HG02970 (cell line): ENCODE measurements around the gene ZFP3.
"Not testable (repeated sequence)": the region's sequence is repeated elsewhere in the genome, so short reads cannot be mapped to it uniquely, and the experiment has no call there.

Experiments used
- ATAC-seq: cut with Tn5 transposase; IDR thresholded peaks from one replicate; pipeline ENCODE4 v1.9.1; 2021; ENCODE audit warnings: mild to moderate bottlenecking, moderate library complexity, moderate number of reproducible peaks; ENCODE audit not compliant: unreplicated experiment, low FRiP score

ZFP3 gene

DNA sequence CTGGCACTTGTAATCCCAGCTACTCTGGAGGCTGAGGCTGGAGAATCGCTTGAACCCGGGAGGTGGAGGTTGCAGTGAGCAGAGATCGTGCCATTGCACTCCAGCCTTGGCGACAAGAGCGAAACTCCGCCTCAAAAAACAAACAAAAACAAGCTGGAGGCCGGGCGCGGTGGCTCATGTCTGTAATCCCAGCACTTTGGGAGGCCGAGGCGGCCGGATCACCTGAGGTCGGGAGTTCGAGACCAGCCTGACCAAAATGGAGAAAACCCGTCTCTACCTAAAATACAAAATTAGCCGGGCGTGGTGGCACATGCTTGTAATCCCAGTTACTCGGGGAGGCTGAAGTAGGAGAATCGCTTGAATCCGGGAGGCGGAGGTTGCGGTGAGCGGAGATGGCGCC lies 992 bp upstream of the ZFP3 start:
- ATAC-seq: not testable (repeated sequence)

DNA sequence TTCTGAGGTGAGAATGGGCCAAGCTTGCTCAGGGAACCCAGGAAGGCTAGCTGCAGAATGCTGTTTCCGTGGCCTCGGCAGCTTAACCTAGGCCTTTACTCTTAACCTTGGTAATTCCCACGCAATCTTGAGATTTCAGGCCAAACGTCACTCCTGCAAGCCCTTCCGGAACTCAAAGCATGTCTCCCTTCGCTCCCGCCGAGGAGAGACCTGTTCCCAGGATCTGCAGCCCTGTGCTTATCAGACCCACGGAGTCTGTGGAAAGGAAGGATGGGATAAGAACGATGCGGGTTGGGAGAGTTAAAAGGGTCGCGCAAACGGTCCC lies 524 bp upstream of the ZFP3 start:
- no peak for ATAC-seq

DNA sequence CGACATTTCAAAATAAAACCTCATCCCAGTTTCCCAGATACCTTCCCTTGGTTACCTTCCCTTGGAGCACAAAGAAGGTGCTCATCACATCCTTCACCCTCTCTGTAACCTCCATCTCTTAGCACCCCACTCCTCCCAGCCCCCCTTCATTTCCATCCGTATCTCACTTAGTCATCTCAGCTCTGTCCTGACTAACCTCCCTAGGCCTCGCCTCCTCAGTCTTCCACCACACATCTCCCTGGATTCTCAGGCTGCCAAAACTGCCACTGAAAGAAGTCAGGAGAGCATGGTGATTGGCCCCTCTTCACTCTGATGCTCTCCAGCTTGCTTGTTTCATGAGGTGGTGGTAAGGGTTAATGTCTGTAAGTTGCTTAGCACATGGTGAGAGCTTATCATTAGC lies 2.3 kb downstream of the ZFP3 start:
- ATAC-seq: no peak

DNA sequence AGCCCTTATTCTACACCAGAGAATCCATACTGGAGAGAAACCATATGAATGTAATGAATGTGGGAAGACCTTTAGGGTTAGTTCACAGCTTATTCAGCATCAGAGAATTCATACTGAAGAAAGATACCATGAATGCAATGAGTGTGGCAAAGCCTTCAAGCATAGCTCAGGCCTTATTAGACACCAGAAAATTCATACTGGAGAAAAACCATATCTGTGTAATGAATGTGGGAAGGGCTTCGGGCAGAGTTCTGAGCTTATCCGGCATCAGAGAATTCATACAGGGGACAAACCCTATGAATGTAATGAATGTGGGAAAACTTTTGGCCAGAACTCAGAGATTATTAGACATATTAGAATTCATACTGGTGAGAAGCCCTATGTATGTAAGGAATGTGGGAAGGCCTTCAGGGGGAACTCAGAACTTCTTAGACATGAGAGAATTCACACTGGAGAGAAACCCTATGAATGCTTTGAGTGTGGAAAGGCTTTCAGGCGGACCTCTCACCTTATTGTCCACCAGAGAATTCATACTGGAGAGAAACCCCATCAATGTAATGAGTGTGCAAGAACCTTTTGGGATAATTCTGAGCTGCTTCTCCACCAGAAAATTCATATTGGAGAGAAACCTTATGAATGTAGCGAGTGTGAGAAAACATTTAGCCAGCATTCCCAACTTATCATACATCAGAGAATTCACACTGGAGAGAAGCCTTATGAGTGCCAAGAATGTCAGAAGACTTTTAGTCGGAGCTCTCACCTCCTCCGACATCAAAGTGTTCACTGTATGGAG lies 14.1 kb downstream of the ZFP3 start:
- ATAC-seq: no peak

DNA sequence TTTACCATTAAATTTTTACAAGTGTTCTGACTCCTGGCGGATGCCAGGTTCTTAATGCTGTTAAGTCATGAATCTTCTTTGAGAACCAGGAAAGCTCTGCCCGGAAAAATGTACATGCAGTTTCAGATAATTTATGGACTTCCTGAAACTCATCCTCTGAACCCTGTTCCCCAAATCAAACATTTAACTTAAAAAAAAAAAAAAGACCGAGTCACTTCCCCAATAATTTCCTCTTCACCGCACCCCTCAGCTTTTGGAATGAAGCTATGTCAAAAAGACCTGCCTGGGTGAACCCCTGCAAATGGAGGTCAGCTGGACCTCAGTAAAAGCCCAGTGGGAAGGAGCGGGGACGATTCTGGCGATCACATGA lies 18.4 kb downstream of the ZFP3 start:
- no peak for ATAC-seq

DNA sequence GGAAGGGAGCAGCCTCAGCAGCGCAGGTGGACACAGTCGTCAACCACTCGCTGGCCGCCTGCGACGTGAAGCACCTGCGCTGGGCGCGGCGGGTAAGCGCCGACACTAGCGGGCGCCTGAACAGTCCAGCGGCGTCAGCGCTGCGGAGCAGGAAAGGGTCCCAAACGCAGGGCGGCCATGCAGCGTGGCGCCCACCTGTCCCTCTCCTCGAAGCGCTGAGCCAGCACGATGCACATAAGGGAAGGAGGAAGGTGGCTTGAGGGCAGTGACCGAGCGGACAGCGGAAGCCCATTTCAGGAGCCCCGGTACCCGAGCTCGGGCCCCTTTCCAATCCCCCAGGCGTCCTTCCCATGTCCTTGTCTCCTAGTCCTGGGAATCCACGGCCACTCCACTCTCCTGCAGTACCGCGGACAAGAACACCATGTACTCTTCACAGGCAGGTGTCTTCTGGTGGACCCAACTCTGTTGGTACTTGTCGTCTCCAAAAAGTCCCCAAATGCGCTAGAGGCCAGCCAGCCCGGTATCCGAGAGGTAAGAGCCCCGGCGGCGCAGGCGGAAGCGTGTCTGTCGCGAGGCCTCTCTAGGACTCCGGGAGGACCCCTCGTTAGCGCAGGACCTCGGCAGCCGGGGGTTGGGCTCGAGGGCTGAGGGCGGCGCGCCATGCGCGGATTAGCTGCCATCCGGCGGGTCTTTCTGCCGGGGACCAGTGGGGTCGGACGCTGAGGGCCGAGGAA lies 19.0 kb downstream of the ZFP3 start:
- no peak for ATAC-seq

DNA sequence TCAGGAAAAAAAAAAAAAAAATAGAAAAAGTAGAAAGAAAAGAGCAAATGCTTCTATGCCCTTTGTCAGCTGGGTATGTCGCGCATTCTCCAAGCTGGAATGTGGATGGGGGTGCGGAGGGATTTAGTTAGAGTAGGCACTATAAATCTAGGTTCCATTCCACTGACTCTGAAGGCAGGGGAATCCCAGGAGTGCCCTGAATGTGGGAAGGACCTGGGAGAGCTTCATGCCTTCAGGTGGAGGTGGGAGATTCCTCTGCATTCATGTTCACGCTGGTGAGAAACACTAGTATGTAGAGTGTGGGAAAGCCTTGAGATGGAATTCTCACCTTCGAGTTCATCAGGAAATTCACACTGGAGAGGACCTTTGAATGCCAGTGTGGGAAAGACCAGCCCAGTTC lies 21.0 kb downstream of the ZFP3 start:
- ATAC-seq: no peak

DNA sequence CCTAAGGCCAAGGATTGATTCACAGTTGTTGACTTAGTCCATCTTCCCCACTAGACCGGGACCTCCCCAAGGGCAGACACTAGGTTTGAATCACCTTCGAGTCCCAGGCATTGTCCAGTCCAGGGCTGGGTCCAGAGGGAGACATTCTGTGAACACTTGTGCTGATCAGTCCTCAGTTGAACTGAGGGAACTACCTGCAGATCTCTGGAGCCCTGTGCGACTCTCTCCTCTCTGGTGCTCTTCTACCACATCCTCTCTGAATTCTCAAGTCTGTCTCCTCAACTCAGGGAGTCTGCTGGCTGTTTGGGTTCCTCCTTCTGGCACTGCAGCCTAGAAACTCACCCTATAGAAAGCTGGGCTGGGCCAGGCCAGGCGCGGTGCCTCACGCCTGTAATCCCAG lies 22.6 kb downstream of the ZFP3 start:
- no peak for ATAC-seq

DNA sequence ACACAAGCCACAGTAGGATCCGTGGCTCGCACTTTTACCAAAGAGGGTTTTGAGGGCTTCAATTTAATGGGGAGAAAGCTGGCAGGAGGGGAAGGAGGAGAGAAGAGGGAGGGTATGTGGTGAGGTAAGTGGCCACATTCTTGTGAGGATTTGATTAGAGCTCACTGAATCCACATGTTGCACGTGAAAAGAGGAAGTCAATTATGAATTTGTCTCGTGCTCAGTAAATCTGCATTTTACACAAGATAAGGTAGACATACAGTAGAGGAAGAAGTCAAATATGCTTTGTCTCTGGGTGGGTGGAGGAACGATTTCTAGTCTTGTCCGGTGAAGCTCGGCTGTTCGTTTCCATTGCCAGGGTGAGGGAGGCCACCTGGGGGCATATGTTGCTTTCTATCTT lies 32.5 kb downstream of the ZFP3 start:
- ATAC-seq: no peak

DNA sequence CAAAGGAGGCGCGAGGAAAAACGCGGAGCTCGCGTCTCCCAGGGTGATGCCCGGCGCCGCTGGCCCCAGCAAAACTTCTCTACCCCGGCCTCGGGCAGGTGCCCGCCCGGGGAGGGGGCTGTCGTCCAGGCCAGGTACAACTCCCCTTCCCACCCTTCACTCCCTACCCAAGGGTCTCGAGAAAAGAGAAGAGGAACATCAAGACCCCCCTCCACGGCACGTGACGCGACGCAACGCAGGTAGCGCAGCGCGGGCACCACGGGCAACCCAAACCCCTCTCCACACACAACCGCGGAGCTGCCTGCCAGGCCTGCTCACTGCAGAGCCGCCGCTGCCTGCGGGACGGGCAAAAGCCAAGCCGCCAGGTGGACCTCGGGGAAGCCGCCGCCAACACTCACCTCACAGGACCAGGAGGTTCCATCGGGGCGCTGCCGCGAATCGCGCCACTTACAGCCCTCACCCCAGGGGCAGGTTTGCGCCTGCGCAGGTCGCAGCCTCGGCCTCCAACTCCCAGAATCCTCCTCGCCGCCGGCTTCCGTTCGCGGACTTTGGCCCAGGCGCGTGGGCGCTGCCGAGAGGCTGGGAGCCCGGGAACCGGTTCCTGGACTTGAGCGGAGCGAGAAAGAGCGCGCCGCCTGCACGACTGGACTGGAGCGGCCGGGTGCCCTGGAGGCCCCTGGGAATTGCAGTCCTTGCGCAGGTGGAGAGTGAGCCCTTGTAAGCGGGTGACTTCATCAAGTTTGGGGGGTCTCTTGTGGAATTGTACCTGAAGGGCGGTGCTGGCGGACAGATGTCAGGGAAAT lies 33.3 kb downstream of the ZFP3 start, which contains the start of gene ZNF232:
Gene ZNF232, minus strand, starts transcription at position 477 of the 803 bp plus-strand sequence. Its CDS starts 56 bp downstream, at position 421.
- ATAC-seq: peak; percentile 87

DNA sequence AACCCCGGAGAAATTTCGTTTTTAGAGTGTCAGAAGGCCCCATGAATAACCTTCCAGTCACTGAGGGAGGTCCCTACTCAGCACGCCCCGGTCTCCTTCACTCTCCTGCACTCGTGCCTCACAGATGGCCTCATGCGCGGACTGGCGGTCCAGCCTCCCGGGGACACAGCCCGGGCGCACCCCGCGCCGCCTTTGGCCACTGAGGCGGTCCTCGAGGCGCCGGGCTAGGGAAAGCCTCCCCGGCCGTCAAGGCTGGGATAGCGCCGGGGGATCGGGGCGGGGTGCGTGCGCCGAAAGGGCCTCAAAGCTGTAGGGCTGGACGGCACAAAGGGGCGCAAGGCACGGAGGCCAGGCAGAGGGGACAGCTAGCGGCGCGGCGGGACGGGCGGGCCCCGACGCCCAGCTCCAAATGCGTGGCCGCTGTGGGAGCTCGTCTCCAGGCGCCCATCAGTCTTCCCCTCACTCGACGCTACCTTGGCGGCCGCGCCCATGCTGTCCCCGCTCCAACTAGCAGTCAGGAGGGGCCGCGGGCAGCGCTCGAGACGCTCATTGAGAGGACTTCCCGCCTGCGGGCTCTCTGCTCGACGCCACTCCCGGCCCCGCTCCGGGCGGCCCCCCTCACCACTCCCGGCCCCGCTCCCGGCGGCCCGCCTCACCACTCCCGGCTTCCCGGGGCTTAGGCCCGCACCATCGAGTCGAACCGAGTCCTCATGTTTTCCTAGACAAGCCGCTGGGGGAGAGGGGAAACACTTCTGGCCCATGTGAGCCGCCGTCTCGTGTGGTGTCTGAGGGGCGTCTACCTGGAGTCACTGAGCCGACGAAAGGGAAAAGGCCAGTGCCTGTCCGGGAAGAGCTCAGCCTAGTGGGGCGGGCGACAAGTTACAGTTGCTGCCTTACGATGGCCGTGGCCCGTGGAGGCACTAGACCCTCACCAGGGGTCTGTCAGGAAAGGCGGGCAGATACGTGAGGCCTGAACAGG lies 37.7 kb downstream of the ZFP3 start, which contains the start of gene USP6:
Gene USP6, plus strand, starts transcription at position 360 of the 979 bp plus-strand sequence. CDS start 14,336 bp downstream, outside the sequence.
- ATAC-seq: no peak

DNA sequence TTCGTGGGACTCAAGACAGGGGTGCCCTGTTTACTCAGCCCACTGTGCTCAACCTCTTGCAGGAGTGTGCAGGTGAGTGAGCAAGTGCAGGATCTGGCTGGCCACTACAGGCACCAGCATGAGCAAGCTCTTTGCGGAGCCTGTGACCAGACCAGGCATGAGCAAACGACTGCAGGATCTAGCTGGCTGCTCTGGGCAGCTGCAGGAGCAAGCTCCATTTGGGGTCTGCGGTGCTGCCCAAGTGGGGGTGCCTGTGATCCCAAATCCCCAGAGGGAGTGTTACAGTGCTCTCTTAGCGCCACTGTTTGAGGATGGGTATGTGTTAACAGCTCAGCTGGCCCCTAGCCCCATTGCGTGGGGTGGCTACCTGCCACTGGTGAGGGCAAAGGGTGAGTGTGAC lies 40.0 kb downstream of the ZFP3 start:
- ATAC-seq: no peak

DNA sequence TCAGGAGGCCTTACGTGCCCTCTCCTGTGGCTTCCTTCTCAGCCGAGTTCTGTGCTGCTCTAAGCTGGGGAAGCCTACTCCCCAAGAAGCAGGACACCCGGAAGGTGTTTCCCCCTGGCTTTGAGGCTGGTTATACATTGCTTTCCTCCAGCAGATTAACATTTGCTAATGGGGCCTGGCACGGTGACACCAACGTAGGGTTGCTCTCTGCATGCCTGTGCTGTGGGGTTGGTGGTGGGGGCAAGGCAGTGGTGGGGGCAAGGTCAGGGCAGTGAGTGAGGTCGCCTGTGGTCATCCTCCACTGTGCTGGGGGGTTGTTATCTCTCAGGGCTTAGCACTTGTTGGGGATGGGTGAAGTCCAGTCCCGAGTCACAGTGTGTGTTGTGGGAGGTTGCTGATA lies 41.8 kb downstream of the ZFP3 start:
- no peak for ATAC-seq

DNA sequence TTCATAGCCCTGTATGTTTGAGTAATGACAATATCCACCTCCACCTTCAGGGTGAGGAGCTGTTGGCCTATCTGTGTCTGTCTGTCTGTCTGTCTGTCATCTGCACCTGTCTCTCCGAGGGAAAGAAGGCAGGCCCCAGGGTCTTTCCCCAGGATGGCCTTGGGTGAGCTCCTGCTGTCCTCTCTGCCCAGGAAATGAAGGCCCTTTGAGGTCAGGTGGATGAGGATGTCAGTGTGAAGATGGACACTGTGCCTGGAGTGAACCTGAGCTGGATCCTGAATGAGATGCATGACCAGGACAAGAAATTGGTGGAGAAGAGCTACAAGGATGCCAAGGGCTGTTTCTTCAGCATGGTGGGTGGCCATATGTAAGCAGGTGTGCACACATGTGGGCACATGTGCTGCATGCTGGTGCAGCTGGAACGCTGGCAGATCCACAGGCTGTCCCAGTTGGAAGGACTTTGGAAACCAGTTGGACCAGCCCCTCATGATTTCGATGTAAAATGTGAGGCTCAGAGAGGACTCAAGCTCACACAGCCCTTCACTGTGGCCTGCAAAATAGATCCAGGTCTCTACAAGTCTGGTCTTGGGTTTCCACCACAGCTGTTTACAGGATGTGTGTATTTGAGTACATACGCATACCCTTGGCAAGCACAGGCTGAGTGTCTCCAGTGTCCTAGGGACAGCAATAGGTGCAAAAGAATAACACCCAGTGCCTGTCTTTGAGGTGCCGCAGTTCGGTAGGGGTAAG lies 42.3 kb downstream of the ZFP3 start:
- ATAC-seq: not testable (repeated sequence)

DNA sequence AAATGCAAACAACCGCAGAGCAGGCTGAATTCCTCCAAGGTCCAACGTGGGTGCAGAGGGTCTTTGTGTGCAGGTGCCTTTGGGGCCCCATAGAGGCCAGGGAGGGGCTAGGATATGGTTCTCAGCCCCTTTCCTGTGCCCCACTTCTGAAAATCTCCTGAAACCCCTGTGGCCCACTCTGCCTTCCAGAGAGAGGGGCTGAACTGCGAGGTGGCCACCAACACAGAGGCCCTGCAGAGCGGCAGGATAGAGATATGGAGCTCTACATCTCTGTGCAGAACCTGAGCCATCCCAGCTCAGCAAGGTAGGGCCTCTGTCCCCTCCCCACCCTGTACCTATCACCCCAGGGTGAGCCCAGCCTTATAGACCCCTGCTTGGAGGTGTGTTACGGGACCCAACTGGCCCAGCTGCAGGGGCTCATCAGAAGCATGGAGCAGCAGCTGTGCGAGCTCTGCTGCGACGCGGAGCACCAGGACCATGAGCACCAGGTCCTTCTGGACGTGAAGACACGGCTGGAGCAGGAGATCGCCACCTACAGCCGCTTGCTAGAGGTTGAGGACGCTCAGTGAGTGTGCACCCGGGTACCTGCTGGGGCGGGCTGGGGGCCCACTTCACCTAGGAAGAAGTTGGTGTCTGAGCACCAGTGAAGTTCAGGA lies 43.0 kb downstream of the ZFP3 start:
- ATAC-seq: no peak

DNA sequence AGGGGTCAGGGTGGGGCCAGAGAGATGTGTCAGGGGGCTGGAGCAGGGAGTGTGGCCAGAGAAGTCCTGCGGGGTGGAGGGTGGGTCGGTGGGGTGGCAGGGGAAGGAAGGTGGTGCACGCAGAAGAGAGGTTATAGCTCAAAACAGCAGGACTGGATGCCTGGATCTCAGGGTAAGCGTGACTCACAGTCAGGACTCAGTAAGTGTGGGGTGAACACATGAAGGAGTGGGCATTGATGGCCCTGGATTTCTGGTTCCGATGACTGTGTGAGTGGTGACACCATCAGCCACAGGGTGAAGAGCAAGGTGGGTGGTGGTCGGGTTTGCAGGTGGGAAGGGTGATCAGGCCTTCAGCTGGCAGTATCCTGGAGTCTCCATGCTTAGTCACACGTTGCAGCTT lies 43.8 kb downstream of the ZFP3 start:
- not testable (repeated sequence) for ATAC-seq

DNA sequence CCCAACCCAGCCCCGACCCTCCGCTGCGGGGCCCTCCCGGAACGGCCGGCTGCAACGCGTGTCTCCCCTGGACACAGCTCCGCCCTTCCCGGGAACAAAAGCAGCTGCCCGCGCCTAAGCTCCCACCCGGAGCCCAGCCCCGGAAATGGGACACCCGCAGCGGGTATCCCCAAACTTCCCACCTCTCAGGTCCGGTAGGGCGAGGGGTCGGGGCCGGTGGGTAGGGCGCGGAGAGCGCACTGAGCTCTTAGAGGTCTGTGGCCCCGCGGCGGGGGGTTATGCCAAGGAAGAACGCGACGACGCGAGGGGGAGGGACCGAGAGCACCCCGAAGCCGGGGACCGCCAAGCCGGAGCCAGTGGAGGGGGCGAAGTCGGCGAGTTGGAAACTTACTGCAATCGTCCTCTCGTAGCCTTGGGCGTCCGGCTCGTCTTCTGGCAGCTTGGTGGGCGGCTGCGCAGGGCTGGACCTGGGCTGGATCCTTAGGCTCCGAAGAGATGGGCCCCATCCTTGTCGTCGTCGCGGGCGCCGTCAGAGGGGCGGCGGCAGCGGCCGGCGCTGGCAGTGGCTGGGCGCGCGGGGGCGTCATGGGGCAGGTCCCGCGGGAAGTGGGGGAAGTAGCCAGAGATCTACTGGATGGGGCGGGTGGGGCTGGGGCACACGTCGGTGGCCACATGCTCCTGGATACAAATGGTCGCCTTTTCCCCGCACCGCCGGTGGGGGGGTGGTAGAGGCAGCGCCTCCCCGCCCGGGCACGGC lies 44.5 kb downstream of the ZFP3 start:
- no peak for ATAC-seq
